GM21390 (cell line): Measurements from ENCODE around the gene LRMDA.

Source experiments
- ATAC-seq: cut with Tn5 transposase; IDR thresholded peaks from one replicate; pipeline ENCODE4 v1.9.1; 2021; ENCODE audit not compliant: unreplicated experiment

LRMDA gene

DNA sequence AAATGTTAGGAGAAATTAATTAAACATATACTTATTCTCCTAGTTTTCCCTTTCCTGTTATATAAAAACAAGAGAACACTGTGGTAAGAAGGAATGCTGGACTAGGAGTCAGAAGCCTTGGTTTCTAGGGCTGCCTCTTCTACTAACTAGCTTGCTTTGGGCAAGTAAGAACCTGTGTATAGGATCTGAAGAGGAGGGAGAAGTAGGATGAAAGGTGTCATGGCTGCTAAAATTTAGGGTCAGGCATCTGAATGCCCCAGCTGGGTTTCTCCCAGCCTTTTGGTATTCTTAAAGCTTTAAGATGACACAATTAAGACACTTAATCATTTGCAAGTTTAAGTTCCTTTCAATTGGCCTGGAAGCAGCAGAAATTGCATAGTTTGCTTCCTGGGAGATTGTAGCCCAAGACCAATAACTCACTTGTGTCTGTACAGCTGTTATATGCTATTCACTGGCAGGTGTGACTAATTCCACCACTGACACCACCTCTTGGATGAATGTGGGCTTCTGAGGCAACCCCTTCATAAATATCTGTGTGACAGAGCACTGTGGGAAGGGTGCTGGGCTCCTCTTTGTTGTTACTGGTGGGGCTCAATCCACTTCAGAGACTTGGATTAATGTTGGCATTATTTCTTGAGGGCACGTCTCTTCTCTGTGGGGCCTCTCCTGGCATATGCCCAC is 137.2 kb downstream of the LRMDA start:
- no peak for ATAC-seq

DNA sequence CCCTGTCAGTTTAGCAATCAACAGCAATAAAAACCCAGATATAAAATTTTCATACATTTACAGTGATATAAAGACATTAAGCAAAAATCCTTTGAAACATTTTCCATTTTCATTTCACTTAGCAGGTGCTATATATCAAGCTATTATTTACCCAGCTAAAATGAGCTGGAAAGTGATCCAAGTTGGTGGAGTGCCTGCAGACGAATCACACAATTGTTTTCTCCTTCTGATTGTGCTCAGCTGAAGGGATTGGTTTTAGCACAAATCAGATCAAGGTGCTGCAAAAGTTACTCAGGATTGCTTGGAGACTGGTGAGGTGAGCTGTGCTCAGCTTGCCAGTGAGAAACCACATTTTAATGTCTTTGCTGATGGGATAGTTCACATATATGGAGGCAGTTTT is 138.1 kb downstream of the LRMDA start:
- ATAC-seq: no peak

DNA sequence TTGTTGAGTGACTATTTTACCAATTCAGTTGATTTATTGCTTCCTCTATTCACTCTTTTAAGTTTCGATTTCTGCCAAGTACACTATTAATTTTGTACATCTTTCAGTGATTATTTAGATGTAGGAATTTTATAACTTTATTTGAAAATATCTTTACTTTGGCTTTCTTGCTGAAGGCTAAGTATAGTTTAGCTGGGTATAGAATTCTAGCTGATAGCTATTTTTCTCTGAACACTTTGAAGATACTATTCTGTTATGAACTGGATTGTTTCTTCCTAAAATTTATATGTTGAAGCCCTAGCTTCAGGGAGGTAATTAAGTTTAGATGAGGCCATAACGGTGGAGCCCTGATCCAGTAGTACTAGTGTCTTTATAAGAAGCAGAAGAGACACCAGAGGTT is 141.1 kb downstream of the LRMDA start:
- no peak for ATAC-seq

DNA sequence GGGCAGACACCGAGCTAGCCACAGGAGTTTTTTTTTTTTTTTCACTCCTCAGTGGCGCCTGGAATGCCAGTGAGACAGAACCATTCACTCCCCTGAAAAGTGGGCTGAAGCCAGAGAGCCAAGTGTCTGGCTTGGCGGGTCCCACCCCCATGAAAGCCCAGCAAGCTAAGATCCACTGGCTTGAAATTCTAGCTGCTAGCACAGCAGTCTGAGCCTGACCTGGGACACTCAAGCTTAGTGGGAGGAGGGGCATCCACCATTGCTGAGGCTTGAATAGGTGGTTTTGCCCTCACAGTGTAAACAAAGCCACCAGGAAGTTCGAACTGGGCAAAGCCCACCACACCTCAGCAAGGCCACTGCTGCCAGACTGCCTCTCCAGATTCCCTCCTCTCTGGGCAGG is 144.5 kb downstream of the LRMDA start:
- no peak for ATAC-seq

DNA sequence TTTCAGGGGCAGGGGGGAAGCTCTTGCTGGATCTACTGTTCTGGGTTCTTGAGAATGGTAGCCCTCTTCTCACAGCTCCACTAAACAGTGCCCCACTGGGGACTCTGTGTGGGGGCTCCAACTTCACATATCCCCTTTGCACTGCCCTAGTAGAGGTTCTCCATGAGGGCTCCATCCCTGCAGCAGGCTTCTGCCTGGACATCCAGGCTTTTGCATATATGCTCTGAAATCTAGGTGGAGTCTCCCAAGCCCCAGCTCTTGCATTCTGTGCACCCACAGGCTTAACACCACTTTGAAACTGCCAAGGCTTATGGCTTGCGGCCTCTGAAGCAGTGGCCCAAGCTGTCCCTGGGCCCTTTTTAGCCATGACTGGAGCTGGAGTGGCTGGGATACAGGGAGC is 150.7 kb downstream of the LRMDA start:
- ATAC-seq: no peak

DNA sequence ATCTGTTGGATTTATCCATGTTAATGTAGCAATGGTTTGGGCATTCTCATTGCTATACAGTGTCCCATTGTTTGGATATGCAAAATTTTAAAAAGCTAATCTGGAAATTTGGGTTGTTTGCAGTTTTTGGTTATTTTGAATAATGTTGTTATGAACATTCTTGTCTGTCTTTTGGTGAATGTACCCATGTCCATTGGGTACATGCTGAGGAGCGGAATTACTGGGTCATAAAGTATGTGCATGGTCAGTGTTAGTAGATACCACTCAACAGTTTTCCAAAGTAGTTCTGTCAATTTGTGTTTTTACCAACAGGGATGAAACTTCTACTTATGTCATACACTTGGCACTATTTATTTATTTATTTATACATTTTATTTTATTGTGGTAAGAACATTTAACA is 153.9 kb downstream of the LRMDA start:
- ATAC-seq: no peak

DNA sequence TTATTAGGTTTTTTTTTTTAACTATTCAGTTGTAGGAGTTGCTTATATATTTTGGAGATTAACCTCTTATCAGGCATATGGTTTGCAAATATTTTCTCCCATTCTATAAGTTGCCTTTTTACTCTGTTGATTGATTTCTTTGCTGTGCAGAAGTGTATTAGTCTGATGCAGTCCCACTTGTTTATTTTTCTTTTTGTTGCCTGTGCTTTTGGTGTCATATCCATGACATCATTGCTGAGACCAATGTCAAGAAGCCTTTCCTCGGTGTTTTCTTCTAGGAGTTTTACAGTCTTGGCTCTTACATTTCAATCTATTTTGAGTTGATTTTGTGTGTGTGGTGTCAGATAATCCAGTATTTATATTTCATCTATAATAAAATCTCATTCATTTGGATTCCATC is 155.4 kb downstream of the LRMDA start:
- ATAC-seq: no peak

DNA sequence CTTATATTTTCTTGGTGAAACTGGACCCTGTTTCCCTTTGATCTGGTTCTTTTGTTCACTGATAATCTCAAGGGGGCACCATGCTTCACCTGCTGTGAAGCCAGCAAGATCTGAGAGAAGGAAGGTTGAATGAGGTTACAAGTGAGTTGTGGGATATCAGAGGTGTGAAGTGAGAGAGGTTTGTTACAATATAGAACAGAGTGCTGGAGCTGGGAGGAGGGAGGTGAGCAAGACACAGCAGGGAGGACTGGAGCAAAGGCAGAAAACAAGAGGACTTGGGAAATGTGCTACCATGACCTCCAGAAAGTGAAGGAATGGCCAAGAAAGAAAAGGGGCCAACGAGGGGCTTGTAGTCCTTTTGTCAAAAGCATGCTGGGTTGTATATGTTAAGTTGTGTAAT is 156.6 kb downstream of the LRMDA start:
- ATAC-seq: no peak

DNA sequence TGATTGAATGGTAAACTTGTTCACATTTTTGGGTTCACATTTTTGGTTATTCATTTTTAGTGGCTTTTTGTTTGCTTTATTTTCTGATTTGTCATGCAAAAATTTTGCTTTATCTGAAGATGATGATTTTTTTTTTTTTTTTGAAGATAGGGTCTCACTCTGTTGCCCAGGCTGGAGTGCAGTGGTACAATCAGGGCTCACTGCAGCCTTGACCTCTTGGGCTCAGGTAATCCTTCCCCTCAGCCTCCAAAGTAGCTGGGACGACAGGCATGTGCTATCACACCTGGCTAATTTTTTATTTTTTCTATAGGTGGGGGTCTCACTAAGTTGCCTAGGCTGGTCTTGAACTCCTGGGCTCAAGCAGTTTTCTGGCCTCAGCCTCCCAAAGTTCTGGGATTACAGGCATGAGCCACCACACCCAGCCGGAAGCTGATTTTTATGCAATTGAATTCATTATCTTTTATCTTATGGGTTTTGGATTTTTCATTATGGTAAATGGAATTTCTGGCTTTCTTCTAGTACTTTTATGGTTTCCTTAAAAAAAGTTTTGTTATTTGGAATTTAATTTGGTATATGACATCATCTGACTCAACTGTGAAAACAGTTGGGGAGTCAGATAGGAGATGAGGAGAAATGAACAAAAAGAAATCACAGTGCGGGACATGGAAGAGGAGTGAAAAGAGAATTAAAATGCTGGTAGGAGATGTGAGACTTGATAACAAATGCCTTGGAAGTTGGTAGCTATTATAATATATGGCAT is 158.7 kb downstream of the LRMDA start:
- no peak for ATAC-seq

DNA sequence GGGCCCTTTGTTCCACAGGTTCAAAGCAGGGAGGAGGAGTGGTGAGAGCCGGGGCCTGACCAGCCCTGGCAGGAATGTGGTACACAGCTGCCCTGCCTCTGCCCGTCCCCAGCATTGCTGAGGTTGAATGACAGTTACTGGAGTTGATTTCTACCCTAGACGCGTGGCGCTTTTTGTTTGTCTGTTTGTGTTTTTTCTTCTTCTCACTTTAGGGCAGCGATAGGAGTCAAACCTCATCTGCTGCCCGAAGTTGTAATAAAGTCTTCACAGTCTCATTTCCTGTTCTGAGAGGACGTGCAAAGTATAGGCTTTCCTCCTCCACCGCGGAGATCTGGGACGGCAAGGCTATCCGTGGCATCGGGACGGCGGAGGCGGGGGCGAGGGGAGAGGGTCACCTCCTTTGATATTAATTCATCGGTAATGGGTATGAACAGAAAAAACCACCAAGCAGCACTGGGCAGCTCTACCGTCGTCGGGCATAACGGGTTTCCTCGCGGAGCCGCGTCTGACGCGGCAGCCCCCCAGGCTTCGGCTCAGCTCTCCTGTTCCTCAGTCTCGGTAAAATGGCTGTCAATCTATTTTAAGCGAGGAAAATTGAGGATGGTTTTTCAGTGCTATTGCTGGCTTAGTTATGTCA is 160.8 kb downstream of the LRMDA start:
- ATAC-seq: no peak

DNA sequence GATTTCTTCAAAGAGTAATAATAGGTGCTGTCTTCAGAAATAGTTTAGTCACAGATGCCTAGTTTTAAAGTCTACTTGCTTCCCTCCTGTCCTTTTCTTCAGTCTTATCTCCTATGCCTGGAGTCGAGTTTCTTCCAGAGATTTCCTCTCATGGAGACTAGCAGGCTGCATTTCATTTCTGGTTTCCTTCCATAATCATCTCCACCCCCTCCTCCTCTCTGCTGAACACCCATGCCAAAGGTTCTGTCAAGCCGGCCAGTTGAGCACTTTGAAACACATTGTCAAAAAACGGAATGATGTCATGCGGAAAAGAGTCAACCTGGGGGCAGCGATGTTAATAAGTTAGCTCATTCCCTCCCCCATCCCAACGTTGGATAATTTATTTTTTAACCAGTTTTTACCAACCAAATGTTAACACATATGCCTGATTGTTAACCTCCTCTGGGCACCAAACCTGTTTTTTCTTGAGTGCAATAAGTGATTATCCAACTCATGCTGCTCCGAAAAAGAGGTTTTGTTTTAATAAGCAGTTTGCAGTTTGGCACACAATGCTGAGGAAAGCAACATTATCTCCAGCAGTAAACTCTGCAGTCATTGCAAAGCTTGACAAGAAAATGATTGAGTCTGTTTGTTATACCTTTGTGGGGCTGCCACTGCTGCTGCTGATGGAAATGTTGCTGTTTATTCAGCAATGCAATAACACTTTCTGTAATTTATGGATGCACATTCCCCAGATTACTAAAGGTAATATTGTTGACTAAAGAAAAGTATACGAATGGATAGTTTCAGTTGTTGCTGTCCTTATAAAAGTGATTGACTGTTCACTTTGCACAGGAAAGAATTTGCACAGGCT is 161.6 kb downstream of the LRMDA start:
- ATAC-seq: no peak

DNA sequence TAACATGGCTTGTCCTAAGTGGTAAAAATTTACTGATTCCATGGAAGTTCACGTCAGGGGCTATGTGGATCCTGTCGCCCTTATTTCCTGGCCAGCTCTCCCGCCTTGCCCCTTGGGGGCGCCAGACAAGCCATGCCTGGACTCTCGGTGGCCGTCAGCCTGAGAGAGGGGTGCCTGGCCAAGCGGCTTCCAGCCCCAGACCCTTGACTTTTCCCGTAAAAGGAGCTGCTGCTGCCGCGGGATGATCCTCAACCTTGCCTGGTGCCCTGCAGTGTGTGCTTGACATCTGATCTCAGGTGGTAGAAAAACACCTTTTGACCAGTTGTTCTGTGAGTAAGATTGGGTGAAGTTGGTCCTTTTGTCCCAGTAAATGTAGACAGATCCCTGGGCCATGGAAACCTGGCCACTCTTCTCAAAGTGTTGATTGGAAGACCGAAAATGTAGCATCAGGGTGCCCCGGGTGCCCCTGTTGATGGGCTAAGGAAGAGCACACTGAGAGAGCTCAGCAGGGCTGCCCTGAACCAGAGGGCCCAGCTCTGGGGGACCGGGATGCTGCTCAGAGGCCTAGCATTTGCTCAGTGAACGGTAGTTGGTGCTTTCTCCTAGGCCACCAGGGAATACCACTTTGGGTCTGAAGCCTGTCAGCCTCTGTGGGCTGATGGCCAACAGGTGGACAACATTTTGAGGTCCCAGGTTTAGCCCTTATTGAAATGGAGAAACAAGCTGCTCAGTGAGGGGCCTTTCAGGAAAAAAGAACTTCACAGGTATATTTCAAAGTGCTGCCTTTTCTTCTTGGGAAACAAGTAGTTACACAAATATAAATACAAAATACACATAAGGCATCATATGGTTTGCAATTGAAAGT is 162.5 kb downstream of the LRMDA start:
- no peak for ATAC-seq

DNA sequence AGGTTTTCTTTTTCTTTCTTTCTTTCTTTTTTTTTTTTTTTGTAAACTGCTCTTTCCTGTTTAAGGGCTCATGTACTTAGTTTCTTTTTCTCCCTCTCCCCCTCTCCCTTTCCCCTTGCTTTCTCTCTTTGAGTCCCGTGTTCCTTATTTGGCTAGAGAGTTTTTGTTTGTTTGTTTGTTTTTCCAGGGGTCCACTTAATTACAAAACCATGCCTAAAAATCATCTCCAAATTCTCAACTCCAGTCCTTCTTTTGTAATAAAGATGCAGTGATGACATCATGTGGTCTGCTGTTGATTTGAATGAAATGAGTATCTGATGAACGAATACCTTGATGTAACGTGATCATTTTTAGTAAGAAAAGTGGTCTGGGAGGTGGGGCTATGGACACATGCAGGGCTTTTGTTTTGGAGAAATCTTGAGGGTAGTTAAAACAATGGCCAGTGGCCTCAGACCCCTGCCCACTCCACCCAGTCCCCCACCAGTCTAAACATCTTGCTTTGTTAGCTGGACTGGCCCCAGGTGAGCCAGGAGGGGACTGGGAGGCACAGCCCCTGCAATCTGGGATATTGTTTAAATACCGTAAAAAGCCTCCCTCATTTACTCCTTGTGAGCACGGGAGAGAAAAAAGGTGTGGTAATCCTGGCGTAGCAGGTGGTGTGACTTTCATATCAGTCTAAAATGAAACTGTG is 165.7 kb downstream of the LRMDA start:
- ATAC-seq: no peak

DNA sequence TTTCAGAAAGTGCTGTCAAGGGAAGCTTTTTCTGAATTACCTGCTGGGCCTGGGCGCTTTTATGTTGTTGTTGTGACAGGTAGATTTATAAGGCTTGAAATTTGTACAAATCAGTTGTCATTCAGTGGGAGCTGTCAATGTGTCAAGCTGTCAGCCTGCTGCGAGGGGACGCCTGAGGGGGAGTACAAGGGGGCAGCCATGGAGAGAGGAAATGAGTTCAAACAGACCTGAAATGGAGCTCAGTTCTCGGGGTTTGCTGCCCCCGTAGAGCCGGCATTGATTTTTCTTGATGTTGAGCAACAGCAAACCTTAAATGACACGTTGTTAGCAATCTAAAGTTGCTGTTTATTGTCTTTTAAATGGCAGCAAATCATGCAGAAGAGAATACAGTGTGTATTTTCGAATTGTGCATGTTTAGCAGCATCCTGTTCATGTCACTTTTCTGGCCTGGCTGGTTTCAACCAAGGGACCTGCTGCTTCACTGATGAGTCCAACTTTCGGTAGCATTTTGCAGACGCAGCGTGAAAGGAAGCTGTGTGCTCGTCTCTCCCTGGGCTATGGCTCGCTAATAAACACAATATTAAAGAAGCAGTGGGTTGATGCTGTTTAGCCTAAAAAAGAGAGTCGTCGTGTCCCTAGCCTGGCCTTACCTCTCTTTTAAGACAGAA is 166.5 kb downstream of the LRMDA start:
- ATAC-seq: no peak

DNA sequence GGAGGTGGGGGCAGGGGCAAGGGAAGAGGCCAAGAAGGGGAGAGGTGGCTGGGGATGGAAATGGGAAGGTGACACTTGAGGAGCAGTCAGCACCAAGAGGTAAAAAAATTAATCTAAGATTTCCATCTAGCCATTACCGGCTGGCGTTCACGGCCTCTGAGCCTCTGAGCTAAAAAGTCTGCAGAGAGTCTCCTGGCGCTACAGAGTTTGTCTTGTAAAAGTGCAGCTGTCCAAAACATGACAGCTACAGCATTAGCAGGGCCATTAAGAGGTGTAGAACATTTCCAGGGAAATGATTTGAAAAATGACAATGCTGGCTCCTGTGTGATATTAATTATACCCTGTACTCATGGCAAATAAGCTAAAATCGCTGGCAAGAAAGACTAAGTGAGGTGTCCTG is 167.6 kb downstream of the LRMDA start:
- ATAC-seq: no peak

DNA sequence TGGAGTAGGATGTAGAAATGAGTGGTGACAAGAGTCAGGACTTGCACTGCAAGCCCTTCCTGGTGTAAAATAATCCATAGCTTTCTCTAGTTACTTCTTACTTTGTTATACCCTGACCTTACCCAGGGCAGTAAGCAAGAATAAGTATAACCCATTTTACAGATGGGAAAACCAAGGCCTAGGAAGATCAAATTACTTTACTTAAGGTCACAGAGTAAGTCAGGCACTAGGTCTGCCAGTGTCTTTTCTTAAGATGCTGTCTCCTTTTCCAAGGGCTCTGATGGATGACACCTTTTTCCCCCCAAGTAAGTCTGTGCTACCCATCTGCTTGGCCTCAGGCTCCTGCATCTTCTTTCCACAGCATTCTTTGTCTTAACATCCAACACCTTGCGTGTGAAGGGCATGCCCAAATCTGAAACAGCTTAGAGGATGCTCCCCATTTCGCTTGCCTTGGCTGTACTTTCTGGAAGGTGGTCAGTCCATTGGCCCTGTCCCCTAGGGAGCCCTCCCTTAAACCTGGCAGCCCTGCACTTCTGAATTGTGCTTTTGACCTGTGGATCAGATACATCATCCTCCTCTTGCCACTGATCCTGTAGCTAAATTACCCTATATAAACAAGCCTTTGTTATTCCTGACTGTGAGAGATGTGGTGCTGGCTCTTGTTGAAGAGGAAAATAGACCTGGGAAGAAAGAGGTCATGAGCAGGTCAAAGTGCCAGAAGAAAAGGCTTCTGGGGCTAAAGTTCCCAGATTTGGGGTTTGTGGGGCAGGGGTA is 168.6 kb downstream of the LRMDA start:
- ATAC-seq: no peak

DNA sequence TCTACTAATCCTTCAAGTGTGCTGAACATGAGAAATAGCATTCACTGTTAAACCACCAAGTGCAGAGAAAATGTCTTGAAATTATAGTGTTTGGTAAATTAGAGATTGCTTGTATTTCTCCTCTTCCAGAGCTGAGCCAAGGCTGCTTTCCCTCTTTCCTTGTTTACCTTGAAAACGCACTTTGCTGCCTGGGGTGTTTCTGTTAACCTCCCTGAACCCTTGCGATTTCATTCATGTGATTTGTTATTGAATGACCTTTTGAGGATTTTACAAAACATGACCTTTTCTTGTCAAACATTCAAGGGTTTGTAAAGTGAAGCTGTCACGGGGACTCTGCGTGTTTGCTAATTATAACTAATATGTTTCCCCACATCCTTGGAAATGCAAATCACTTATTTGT is 169.4 kb downstream of the LRMDA start:
- ATAC-seq: no peak

DNA sequence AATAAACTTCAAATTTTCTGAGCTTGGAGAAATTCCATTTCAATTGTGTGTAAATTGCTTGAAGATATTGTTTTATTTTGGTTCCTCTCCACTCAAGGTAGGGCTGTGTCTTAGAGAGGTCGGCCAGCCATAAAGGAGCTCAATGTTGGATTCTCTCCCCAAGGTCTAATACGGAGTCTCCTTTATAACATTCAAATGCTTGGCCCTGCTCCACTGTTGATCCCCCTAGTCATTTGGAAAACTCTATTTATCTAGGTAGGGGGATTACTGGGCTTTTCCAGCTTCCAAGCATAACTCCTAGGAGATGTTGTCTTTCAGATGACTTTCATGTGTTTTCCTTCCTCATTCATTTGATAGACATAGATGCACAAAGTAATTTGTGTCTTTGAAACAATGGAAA is 170.9 kb downstream of the LRMDA start:
- no peak for ATAC-seq

DNA sequence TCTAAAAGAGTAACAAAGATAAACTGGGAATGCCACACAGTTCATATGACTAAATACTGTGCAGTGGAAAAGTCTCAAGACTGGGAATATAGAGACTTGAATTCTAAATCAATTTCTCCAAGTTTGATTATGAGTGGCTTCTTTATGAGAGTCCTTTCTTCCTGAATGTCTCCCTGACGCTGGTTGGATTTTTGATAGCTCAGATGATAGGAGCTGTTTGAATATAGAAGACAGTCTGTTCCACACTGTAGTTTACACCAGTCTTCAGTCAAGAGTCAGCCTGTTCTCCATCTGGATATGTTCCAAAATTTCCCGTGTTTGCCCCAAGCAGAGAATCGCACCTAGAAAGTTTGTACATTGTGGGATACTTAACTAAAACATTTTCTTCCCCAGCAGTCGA is 173.7 kb downstream of the LRMDA start:
- ATAC-seq: no peak
